HEK293 (cell line): ENCODE data around the gene CBR1.

Experiments
- CTCF ChIA-PET: fragments of 350-600 bp; formaldehyde crosslinking; extraction: SDS; loops from one replicate; lab custom pipeline; 2021; ENCODE audit warnings: antibody characterized with exemption; lab: Yijun Ruan, JAX
- POLR2A ChIA-PET: fragments of 300-600 bp; formaldehyde crosslinking; extraction: SDS; loops from one replicate; lab custom pipeline; 2020; ENCODE audit warnings: antibody characterized with exemption, inconsistent platforms; lab: Yijun Ruan, JAX
- H3K27ac ChIP-seq: fragments of 200-500 bp; sonication (Bioruptor generic); 2 replicates; pipeline ENCODE4 v1.5.1; 2014; ENCODE audit warnings: low read depth, low read length, control low read depth, inconsistent platforms; ENCODE audit errors: extremely low read depth
- H3K36me3 ChIP-seq, 2 experiments: fragments of 200-500 bp in 1 of 2; sonication (Bioruptor generic) in 1 of 2; 1 replicate in 1 of 2; 2 replicates in 1 of 2; pipeline ENCODE4 v1.5.1; 2014 to 2017; ENCODE audit warnings: inconsistent platforms in 2 of 2, low read length in 2 of 2; ENCODE audit not compliant: control insufficient read depth in 2 of 2, insufficient read depth in 1 of 2
- H3K4me1 ChIP-seq: fragments of 200-500 bp; sonication (Bioruptor generic); 2 replicates; pipeline ENCODE4 v1.5.1; 2014; ENCODE audit warnings: mild to moderate bottlenecking, low read length, inconsistent platforms; ENCODE audit not compliant: control insufficient read depth, insufficient read depth
- H3K4me3 ChIP-seq: 2 replicates; pipeline ENCODE4 v1.5.1; 2011; ENCODE audit warnings: low read depth, mild to moderate bottlenecking, control low read depth, low read length, moderate library complexity
- H3K9me3 ChIP-seq: fragments of 200-500 bp; sonication (Bioruptor generic); 2 replicates; pipeline ENCODE4 v1.5.1; 2014; ENCODE audit warnings: low read depth, low read length, inconsistent platforms; ENCODE audit not compliant: control insufficient read depth, insufficient read depth
- MZF1 ChIP-seq: fragments of 450-650 bp; formaldehyde crosslinking; IDR thresholded peaks from 2 replicates; pipeline ENCODE4 v1.5.1; 2017; ENCODE audit warnings: missing biosample characterization, missing genetic modification characterization, borderline replicate concordance
- PBX3 ChIP-seq: sonication (generic); formaldehyde crosslinking; IDR thresholded peaks from 2 replicates; pipeline ENCODE4 v1.8.1; 2022; ENCODE audit warnings: mild to moderate bottlenecking, moderate library complexity, missing genetic modification reagents
- RBAK ChIP-seq: fragments of 450-650 bp; formaldehyde crosslinking; IDR thresholded peaks from 2 replicates; pipeline ENCODE4 v1.5.1; 2016; ENCODE audit warnings: missing biosample characterization, missing genetic modification characterization
- SCRT1 ChIP-seq: fragments of 450-650 bp; formaldehyde crosslinking; IDR thresholded peaks from 2 replicates; pipeline ENCODE4 v1.5.1; 2016; ENCODE audit warnings: missing biosample characterization, missing genetic modification characterization, borderline replicate concordance
- ZNF146 ChIP-seq: fragments of 450-650 bp; formaldehyde crosslinking; IDR thresholded peaks from 2 replicates; pipeline ENCODE4 v1.5.1; 2016; ENCODE audit warnings: missing biosample characterization, missing genetic modification characterization
- ZNF350 ChIP-seq: fragments of 450-650 bp; formaldehyde crosslinking; IDR thresholded peaks from 2 replicates; pipeline ENCODE4 v1.5.0; 2017; ENCODE audit warnings: missing biosample characterization, mild to moderate bottlenecking, missing genetic modification characterization
- ZNF354C ChIP-seq: fragments of 450-650 bp; formaldehyde crosslinking; IDR thresholded peaks from 2 replicates; pipeline ENCODE4 v1.5.1; 2016; ENCODE audit warnings: missing biosample characterization, missing genetic modification characterization, low read depth, borderline replicate concordance
- ZNF48 ChIP-seq: fragments of 450-650 bp; formaldehyde crosslinking; IDR thresholded peaks from 2 replicates; pipeline ENCODE4 v1.5.1; 2016; ENCODE audit warnings: missing biosample characterization, missing genetic modification characterization
- ZNF692 ChIP-seq: fragments of 450-650 bp; formaldehyde crosslinking; IDR thresholded peaks from 2 replicates; pipeline ENCODE4 v1.5.1; 2016; ENCODE audit warnings: missing biosample characterization, missing genetic modification characterization
- ZSCAN5A ChIP-seq: fragments of 450-650 bp; formaldehyde crosslinking; IDR thresholded peaks from 2 replicates; pipeline ENCODE4 v1.5.1; 2016; ENCODE audit warnings: missing biosample characterization, missing genetic modification characterization
- ZXDB ChIP-seq: fragments of 450-650 bp; formaldehyde crosslinking; IDR thresholded peaks from 2 replicates; pipeline ENCODE4 v1.5.1; 2016; ENCODE audit warnings: missing biosample characterization, missing genetic modification characterization
- TF ChIP-seq, protein P1 (sequence below): fragments of 450-650 bp; formaldehyde crosslinking; IDR thresholded peaks from 2 replicates; pipeline ENCODE4 v1.5.1; 2016; ENCODE audit warnings: missing biosample characterization, missing genetic modification characterization

CBR1 gene

DNA sequence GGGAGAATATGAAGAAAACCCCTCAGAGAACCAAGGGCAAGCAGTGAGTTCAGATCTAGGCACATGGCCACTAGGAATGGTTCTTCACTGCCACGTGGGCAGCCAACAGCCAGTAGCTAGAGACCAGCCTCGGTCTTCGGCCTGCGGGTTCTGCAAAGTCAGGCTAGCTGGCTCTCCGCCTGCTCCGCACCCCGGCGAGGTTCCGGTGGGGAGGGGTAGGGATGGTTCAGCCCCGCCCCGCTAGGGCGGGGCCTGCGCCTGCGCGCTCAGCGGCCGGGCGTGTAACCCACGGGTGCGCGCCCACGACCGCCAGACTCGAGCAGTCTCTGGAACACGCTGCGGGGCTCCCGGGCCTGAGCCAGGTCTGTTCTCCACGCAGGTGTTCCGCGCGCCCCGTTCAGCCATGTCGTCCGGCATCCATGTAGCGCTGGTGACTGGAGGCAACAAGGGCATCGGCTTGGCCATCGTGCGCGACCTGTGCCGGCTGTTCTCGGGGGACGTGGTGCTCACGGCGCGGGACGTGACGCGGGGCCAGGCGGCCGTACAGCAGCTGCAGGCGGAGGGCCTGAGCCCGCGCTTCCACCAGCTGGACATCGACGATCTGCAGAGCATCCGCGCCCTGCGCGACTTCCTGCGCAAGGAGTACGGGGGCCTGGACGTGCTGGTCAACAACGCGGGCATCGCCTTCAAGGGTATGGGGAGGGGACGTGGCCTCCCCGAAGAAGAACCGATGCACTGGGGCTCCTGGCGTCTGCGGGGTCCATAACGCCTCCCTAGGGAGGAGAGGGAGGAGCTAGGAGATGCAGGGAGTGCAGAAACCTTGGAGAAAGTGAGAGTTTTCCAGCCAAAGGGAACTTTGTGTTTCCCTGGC is at the start of gene CBR1 (continued):
- TF ChIP-seq, protein P1, sequence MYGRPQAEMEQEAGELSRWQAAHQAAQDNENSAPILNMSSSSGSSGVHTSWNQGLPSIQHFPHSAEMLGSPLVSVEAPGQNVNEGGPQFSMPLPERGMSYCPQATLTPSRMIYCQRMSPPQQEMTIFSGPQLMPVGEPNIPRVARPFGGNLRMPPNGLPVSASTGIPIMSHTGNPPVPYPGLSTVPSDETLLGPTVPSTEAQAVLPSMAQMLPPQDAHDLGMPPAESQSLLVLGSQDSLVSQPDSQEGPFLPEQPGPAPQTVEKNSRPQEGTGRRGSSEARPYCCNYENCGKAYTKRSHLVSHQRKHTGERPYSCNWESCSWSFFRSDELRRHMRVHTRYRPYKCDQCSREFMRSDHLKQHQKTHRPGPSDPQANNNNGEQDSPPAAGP (tag by site-specific recombination), result peak; percentile 96
- TF ChIP-seq, all 188 proteins: peak for 70

DNA sequence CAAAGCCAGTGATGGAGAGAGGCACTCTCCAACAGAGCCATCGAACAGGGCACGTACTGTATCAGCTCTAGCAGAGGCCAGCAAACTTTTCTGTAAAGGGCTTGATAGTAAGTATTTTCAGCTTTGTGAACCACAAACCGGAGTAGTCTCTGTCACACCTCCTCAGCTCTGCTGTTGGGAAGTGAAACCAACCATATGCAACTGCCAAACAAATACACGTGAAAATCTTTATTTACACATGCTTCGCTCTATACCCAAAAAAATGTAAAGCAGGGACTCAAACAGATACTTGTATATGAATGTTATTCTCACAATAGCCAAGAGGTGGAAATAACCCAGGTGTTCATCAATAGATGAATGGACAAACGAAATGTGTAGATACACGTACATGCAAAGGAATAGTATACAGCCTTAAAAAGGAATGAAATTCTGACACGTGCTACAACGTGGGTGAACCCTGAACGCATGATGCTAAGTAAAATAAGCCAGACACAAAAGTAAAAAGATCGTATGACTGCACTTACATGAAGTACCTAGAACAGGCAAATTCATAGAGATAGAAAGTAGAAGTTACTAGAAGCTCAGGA is 48.5 kb upstream of the CBR1 start:
- Histone ChIP-seq H3K4me3 (no peak overlapping the region), H3K4me1 (no peaks in the 10 kb centered on the region), H3K27ac (no peak overlapping the region), H3K36me3 (no peaks in the 10 kb centered on the region), H3K9me3 (no peaks in the 10 kb centered on the region)
- CTCF ChIA-PET, result interaction anchor here (0.5 to 0.6 kb wide), 2 partner anchors 50 to 87 kb away, joined by 3 to 4 read pairs; no protein-coding TSS in a partner anchor
- TF ChIP-seq RBAK (tag by site-specific recombination) (no peak), ZSCAN5A (tag by site-specific recombination) (no peak), ZNF146 (tag by site-specific recombination) (peak; percentile 92), MZF1 (no peak), ZNF350 (tag by site-specific recombination) (no peak), PBX3 (CRISPR knock-in tag) (no peak), SCRT1 (tag by site-specific recombination) (no peak), ZNF692 (no peak)
- POLR2A ChIA-PET, result no interaction called here

DNA sequence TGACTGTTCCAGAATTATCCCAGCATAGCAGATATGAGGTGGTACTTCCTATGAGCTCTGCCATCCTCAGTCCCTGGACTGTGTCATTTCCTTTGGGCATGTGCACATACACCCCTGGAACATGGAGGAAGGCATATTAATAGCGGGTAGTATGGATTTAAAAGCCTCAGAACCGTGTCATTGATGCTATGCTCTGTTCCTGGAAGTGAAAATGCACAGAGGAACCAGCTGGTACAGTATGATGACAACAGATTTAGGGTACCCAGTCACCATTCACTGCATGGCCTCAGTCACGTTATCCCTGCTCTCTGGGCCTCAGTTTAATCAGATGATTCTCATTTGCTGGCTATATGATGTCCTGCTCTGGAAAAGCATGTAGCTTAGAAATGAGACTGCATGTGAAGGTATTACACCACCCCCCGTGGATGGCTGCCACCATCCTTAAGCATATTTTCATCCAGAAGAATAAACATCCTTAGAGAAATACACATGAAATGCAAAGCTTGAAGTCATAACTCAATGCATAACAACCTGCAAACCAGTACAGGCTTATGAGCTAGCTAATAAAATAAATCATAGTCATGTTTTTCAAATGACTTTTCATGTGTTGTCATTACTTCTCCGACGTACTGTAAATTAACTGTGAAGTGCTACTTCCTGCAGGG is 47.3 kb upstream of the CBR1 start:
- TF ChIP-seq ZNF354C (tag by site-specific recombination), result no peak
- TF ChIP-seq ZXDB (tag by site-specific recombination), result no peak
- no peak for TF ChIP-seq ZNF48 (tag by site-specific recombination)
- no peaks in the 10 kb centered on the region for H3K4me1 ChIP-seq
- no peaks in the 10 kb centered on the region for H3K9me3 ChIP-seq
- no peak overlapping the region for H3K4me3 ChIP-seq
- ChIA-PET POLR2A (interaction anchor here (0.6 kb wide), 1 partner anchor 1226 kb away, joined by 5 read pairs; no protein-coding TSS in a partner anchor), CTCF (interaction anchor here (0.7 to 0.9 kb wide), 2 partner anchors 39 to 79 kb away, joined by 3 to 4 read pairs; no protein-coding TSS in a partner anchor)
- H3K27ac ChIP-seq, result no peak overlapping the region
- no peaks in the 10 kb centered on the region for H3K36me3 ChIP-seq
